Urinary bladder (tissue), 4 donors: ENCODE measurements around the gene CACFD1. TPM values are rescaled to one million over a fixed set of nuclear protein-coding genes. Genes with fewer than 3 reads are reported as not detected.

Experiments used
- DNase-seq: peaks from one replicate; pipeline ENCODE4 v3.0.0-alpha.2; 2015; ENCODE audit errors: extremely low spot score
- H3K27ac ChIP-seq: one replicate; pipeline ENCODE4 v1.5.1; 2013; ENCODE audit warnings: low read depth, mild to moderate bottlenecking, moderate library complexity
- H3K36me3 ChIP-seq: one replicate; pipeline ENCODE4 v1.6.1; 2013; ENCODE audit warnings: mild to moderate bottlenecking, moderate library complexity; ENCODE audit not compliant: insufficient read depth
- H3K4me1 ChIP-seq: one replicate; pipeline ENCODE4 v1.6.1; 2013; ENCODE audit warnings: mild to moderate bottlenecking, moderate library complexity; ENCODE audit not compliant: insufficient read depth
- H3K4me3 ChIP-seq: one replicate; pipeline ENCODE4 v1.5.1; 2013; ENCODE audit warnings: low read depth, low read length
- WGBS: extraction: QIAGEN DNeasy Blood & Tissue Kit; methylation state at CpG from one replicate; pipeline ENCODE4 v1.1.7; 2013; 5-methylcytosine and 5-hydroxymethylcytosine counted together
- polyA plus RNA-seq: library from polyadenylated mRNA; stranded (reverse); fragments of 200-250 nt; gene quantifications from one replicate; pipeline ENCODE4 v1.2.3, GENCODE V29; 2013
- total RNA-seq: library from RNA; depleted of rRNA; stranded (reverse); fragments of >200 nt; gene quantifications from one replicate; pipeline ENCODE4 v1.2.3, GENCODE V29; 2014
- donor health status: healthy with polysubstance abuse.
- donor health status: healthy.

Gene CACFD1
- total RNA-seq: 5.9 TPM
- polyA plus RNA-seq: 19.5 TPM

DNA sequence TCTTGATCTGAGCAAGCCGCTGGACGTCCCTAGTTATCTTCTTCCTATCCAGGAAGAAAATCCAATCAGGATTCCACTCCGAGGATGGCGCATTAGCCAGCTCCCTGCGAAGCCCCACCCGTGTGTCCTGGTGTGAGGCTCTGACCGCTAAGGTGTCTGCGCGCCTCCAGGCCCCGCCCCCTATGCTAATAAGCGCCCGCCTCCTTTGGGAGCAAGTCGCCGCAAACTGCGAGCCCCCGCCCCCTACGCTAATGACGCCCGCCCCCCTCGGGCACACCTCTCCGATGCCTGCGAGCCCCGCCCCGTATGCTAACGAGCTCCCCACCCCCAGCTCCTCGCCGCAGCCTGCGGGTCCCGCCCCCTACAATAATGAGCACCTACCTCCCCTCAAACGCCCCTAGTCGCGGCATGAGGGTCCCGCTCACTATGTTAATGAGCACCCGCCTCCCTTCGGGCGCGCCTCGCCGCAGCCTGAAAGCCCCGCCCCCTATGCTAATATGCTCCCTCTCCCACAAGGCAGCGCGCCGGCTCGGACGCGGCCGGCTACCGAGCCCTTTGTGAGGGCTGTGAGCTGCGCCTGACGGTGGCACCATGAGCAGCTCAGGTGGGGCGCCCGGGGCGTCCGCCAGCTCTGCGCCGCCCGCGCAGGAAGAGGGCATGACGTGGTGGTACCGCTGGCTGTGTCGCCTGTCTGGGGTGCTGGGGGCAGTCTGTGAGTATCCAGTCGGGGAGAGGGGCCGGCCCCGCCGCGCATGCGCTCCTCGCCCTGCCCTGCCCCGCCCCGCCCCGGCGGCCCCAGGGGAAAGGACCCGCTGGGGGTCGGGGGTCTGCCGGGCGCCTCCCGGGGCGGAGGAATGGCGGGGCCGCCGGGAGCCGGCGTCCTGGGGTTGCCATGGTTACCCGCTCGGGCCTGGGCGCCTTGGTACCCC is at the start of gene CACFD1:
Gene CACFD1 (plus strand): TSS at position 503 of the 929 bp plus-strand sequence. CDS start 89 bp downstream, at position 592.
- peak; percentile 84 for DNase-seq
- Histone ChIP-seq H3K4me1 (no peaks in the 10 kb centered on the region), H3K27ac (peak within 1 kb of the TSS; percentile 80), H3K36me3 (no peaks in the 10 kb centered on the region), H3K4me3 (peak within 1 kb of the TSS; percentile 61)
- WGBS: under 1% methylated on average over 86 of the region's 86 CpGs

DNA sequence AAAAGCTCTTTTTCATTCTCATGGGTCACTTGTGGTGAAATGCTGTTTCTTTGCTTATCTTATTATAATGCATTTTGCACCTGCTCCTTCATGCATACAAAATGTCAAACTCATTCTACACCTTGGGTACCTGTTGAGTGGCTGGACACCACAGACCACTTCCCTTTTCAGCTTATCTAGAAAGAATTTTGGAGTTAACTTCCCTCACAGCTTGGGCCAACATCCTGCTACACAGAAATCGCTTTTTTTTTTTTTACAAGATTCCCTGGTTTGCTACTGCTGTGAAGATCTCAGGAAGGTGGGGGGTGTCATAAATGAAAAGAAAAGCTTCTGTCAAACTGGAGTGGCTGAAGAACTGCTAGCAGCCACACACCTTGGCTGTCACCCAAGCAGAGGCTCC is 44.6 kb upstream of the CACFD1 start:
- no peak for DNase-seq
- no peak overlapping the region for H3K4me3 ChIP-seq
- H3K27ac ChIP-seq: no peak overlapping the region
- 69% methylated on average over 1 of the region's 1 CpG for WGBS
- no peaks in the 10 kb centered on the region for H3K4me1 ChIP-seq
- no peaks in the 10 kb centered on the region for H3K36me3 ChIP-seq

DNA sequence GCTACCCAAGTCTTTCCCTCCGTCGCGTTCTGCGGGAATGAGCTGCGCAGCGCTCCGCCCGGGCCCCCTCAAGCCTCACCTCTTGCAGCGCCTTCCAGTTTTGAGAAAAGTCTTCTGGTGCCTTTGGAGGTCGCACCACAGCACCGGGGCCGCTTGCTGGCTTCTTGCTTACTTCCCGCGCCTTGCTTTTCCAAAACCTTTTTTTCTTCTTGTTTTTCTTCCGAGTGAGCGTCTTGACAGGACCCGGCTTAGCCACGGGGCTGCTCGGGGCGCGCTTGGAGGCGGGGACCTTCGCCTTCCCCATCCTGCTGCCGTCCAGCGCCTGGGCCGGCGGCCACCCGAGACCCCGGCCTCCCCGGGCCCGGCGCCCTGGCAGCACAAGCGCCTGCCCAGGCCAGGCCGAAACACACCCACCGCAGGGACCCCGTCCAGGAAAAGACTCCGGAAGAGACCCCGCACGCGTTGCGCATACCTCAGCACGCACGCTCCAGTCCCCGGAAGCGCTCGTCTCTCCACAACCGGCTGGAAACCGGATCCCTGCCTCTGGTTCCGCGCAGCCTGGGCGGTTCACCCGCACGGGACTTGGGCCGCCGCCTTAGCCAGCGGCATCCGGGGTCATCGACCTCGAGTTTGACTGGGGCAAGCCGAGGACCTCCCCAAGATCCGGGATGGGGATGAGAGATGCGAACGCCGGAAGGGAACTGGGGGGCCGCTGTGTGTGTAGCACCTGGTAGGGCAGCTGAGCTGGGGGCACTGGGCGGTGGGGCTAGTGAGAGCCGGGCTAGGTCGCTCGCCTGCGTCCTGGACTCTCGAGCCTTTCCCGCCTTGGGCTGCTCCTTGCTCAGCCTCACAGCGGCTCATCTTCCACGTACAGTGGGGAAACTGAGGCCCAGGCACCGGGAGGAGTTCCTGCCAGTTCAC is 42.0 kb upstream of the CACFD1 start, which contains the start of gene REXO4:
Gene REXO4 (minus strand): TSS at position 470 of the 921 bp plus-strand sequence. CDS start 166 bp downstream, at position 304.
- Histone ChIP-seq H3K36me3 (no peaks in the 10 kb centered on the region), H3K27ac (peak within 1 kb of the TSS; percentile 79), H3K4me3 (peak within 1 kb of the TSS; percentile 77), H3K4me1 (no peaks in the 10 kb centered on the region)
- 2% methylated on average over 75 of the region's 75 CpGs for WGBS
- DNase-seq: peak; percentile 69

DNA sequence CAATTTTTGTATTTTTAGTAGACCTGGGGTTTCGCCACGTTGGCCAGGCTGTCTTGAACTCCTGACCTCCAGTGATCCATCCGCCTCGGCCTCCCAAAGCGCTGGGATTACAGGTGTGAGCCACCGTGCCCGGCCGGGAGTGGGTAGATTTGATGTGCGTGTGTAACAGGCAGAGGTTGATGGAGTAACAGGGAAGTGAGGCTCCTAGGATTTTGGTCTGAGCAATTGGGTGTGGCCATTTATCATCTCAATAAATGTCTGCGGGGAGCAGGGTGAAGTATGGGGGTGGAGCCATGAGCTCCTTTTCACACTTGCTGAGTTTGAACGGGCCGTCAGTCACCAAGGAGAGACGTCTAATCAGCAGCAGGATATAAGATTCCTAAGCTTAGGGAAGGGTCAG is 40.8 kb upstream of the CACFD1 start:
- Histone ChIP-seq H3K4me1 (no peaks in the 10 kb centered on the region), H3K36me3 (no peaks in the 10 kb centered on the region), H3K4me3 (no peak overlapping the region), H3K27ac (no peak overlapping the region)
- 57% methylated on average over 13 of the region's 13 CpGs for WGBS
- DNase-seq: no peak

DNA sequence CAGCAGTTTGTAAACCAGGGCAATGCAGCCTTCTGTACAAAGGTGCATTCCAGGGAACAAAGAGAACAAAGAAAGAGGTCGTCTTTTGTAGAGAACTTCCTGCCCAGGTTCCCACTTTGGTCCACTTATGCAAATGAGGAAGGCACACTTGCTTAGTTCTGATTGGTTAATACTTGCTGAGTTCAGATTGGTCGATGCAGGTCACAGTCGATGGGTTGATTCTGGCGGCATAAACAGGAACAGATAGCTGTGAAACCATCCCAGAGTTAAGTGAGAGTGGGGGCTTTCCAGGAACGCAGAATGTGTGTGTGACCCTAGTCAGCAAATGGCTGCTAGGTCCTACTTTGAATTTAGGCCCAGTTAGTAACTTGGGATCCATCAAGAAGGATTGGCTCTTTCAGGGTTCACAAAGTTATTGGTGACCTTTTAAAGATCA is 39.4 kb upstream of the CACFD1 start:
- Histone ChIP-seq H3K4me1 (no peaks in the 10 kb centered on the region), H3K27ac (no peak overlapping the region), H3K36me3 (no peaks in the 10 kb centered on the region), H3K4me3 (no peak overlapping the region)
- no peak for DNase-seq
- 62% methylated on average over 5 of the region's 5 CpGs for WGBS

DNA sequence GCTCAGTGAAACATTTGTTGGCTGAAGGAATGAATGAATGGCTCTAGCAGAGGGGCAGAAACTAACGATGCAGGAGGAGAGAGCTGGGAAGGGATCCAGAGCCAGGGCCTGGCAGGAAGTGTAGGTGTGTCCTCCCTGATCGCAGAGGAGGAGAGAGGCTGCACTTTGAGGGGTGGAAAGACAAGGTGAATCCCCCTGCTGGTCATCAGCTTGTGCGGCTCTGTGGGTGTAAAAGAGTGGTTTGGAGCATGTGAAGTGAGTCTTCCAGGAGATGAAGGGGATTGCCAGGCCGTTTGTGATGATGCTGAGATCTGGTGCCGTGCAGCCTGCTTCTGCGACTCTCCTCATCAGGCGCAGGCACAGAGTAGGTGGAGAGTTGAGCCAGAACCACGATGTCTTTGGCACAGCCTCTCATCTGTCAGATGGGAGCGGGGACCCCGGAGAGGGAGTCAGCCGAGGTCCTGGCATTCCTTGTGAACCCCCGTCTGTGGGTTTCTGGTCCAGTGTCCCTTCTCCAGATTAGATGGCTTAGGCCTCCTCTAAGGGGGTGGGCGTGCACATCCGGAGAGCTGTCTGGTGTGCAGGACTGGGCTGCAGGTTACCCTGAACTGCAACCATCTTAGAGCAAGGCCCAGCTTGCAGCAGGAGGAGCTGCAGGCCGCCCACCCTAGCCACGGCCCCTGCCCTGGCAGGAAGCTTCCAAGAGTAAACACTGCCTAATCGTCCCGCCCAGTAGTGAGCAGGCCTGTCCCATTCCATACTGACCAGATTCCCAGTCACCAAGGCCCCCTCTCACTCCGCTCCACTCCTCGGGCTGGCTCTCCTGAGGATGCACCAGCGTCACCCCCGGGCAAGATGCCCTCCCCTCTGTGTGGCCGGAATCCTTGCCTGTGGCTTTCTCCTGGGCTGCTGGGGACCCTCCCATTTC is 37.9 kb upstream of the CACFD1 start, which contains the start of gene ADAMTS13:
Gene ADAMTS13 (plus strand): TSS at position 753 of the 928 bp plus-strand sequence. CDS start 77 bp downstream, at position 830.
- 38% methylated on average over 23 of the region's 23 CpGs for WGBS
- no peaks in the 10 kb centered on the region for H3K36me3 ChIP-seq
- DNase-seq: no peak
- no peak within 1 kb of the TSS for H3K27ac ChIP-seq
- H3K4me3 ChIP-seq: no peak within 1 kb of the TSS
- no peaks in the 10 kb centered on the region for H3K4me1 ChIP-seq

DNA sequence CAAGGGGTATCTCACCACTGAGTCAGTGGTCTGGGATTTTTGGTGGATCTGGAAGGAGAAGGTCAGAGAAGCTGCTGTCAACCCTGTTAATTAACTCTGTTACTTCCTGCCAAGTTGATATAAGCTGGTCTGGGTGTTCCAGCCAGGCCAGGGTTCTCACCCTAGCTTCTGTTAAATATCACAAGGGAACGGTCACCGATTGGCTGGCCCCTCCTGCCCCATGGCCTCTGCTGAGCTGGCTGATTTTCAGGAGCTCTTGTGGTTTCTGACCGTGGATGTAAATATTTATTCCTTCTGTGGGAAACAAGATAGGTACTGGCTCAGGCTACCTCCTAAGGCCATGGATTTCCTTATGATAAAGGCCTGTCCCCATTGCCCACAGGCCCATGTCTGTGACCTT is 36.6 kb upstream of the CACFD1 start:
- WGBS: 43% methylated on average over 3 of the region's 3 CpGs
- no peak overlapping the region for H3K27ac ChIP-seq
- DNase-seq: no peak
- H3K4me3 ChIP-seq: no peak overlapping the region
- no peaks in the 10 kb centered on the region for H3K4me1 ChIP-seq
- no peaks in the 10 kb centered on the region for H3K36me3 ChIP-seq

DNA sequence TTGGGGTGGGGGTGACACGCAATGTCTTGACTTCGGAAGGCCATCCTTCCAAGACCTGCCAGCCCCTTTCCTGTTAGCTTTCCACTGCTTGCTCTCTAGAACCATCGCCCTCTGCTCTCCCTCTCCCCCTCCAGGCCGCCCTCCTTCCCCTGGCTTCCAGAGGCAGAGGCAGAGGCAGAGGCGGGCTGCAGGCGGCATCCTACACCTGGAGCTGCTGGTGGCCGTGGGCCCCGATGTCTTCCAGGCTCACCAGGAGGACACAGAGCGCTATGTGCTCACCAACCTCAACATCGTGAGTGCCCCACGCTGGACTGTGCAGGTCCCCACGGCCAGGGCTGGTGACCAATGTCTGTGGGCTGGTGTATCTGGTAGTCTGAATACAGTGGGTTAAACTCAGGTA is 35.6 kb upstream of the CACFD1 start:
- Histone ChIP-seq H3K4me1 (no peaks in the 10 kb centered on the region), H3K27ac (no peak overlapping the region), H3K4me3 (no peak overlapping the region), H3K36me3 (no peaks in the 10 kb centered on the region)
- DNase-seq: no peak
- 94% methylated on average over 12 of the region's 12 CpGs for WGBS

DNA sequence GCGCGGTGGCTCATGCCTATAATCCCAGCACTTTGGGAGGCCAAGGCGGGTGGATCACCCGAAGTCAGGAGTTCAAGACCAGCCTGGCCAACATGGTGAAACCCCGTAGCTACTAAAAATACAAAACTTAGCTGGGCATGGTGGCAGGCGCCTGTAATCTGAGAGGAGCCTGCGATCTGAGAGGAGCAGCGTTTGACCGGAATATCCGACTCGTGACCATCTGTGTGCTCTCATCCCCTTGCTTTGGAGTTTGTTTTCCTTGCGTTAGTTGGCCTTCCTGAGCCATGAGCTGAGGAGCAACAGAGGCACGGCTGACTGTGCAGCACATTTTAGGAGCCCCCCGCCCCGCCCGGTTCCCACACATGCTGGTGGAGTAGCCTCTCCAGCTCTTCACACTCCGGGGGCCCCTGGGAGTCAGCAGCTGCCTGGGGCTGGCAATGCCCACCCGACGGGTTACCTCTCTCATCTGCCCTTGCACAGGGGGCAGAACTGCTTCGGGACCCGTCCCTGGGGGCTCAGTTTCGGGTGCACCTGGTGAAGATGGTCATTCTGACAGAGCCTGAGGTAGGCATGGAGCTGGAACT is 34.6 kb upstream of the CACFD1 start:
- H3K27ac ChIP-seq: no peak overlapping the region
- no peaks in the 10 kb centered on the region for H3K4me1 ChIP-seq
- WGBS: 92% methylated on average over 22 of the region's 22 CpGs
- no peak overlapping the region for H3K4me3 ChIP-seq
- H3K36me3 ChIP-seq: no peaks in the 10 kb centered on the region
- DNase-seq: no peak

DNA sequence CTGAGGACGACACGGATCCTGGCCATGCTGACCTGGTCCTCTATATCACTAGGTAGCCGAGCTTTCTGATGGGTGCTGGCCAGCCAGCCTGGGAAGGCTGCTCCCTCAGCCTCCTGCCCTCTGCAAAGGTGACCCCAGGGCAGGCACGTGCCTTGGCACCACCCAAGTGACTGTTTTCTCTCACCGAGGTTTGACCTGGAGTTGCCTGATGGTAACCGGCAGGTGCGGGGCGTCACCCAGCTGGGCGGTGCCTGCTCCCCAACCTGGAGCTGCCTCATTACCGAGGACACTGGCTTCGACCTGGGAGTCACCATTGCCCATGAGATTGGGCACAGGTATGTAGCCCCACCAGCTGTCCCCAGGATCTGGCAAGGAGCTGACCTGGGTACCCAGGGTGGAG is 33.8 kb upstream of the CACFD1 start:
- Histone ChIP-seq H3K4me3 (no peak overlapping the region), H3K4me1 (no peaks in the 10 kb centered on the region), H3K27ac (no peak overlapping the region), H3K36me3 (no peaks in the 10 kb centered on the region)
- DNase-seq: no peak
- WGBS: 92% methylated on average over 11 of the region's 11 CpGs

DNA sequence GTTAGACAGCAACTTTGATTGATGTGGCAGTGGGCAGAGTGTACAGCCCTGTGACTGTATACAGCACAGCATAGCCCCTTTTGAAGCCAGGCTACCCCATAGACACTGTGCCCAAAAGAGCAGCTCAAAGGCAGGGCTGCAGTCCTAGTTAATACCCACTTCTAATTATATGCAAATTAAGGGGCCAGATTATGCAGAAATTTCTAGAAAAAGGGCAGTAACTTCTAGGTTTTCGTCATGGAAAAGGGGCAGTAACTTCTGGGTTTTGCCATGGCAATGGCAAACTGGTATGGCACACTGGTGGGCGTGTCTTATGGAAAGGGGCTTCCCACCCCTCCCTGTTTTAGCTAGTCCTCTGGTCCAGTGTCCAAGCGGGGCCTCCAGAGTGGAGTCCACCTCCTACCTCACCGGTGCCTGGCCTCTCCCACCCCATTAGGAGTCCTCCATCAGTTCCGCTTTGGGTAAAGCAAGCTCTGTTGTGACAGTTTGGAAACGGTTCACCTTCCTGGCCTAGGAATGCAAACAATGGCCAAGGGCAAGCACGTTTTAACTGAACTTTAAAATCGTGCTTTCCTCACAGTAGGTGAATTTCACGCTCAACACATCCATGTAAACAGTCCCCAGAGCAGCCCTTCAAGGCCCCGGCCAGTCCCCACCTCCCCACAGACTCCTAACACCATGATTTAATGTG is 32.0 kb upstream of the CACFD1 start:
- Histone ChIP-seq H3K27ac (no peak overlapping the region), H3K4me1 (no peaks in the 10 kb centered on the region), H3K36me3 (no peaks in the 10 kb centered on the region), H3K4me3 (no peak overlapping the region)
- DNase-seq: no peak
- 63% methylated on average over 10 of the region's 10 CpGs for WGBS

DNA sequence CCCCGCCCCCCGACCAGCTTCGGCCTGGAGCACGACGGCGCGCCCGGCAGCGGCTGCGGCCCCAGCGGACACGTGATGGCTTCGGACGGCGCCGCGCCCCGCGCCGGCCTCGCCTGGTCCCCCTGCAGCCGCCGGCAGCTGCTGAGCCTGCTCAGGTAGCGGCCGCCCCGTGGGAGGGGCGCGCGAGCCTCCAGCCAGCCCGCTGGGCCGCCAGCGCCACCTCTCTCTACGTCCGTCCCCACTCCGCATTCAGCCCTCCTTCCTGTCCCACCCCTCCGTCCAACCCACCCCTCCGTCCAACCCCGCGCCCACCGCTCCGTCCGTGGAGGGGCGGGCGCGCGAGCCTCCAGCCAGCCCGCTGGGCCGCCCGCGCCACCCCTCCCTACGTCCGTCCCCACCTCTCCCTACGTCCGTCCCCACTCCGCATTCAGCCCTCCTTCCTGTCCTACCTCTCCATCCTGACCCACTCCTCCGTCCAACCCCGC is 31.1 kb upstream of the CACFD1 start:
- Histone ChIP-seq H3K4me3 (peak overlapping the region; percentile 35), H3K36me3 (no peaks in the 10 kb centered on the region), H3K4me1 (no peaks in the 10 kb centered on the region), H3K27ac (no peak overlapping the region)
- WGBS: under 1% methylated on average over 57 of the region's 57 CpGs
- DNase-seq: no peak
